ENCODE data around the gene WNK1. TPM values are rescaled to one million over a fixed set of nuclear protein-coding genes. Genes with fewer than 3 reads are reported as not detected.

The WNK1 gene
- total RNA-seq, 1 donor from 2014 or later: 160 TPM

GRCh38 chr12:913919-914698, 161.7 kb downstream of the WNK1 start:
- Mint-ChIP-seq H3K27me3 (ENCODE audit: unreplicated experiment) (peaks cover 3% of the 10 kb centered on the region), H3K4me3 (ENCODE audit: unreplicated experiment) (peak overlapping the region; percentile 72), H3K27ac (ENCODE audit: unreplicated experiment) (peak overlapping the region; percentile 90), H3K9me3 (ENCODE audit: unreplicated experiment) (no peaks in the 10 kb centered on the region), H3K36me3 (ENCODE audit: low read depth, unreplicated experiment) (peaks cover 48% of the 10 kb centered on the region), H3K4me1 (ENCODE audit: unreplicated experiment) (peaks cover 64% of the 10 kb centered on the region)
- no peak for TF ChIP-seq CTCF (IDR thresholded peaks at IDR 0.05; ENCODE audit: unreplicated experiment)
- DNase-seq (ENCODE audit: low spot score): no peak

- DNase-seq (ENCODE audit: low spot score): peak; percentile 11
- Mint-ChIP-seq H3K36me3 (ENCODE audit: low read depth, unreplicated experiment) (peaks cover 43% of the 10 kb centered on the region), H3K27me3 (ENCODE audit: unreplicated experiment) (peaks cover 3% of the 10 kb centered on the region), H3K9me3 (ENCODE audit: unreplicated experiment) (no peaks in the 10 kb centered on the region), H3K4me3 (ENCODE audit: unreplicated experiment) (no peak overlapping the region), H3K27ac (ENCODE audit: unreplicated experiment) (peak overlapping the region; percentile 90), H3K4me1 (ENCODE audit: unreplicated experiment) (peaks cover 54% of the 10 kb centered on the region)
- TF ChIP-seq CTCF (IDR thresholded peaks at IDR 0.05; ENCODE audit: unreplicated experiment): no peak
Measured at GRCh38 chr12:915090-915489, 162.7 kb downstream of the WNK1 start.

- Mint-ChIP-seq H3K36me3 (ENCODE audit: low read depth, unreplicated experiment) (peaks cover 43% of the 10 kb centered on the region), H3K4me1 (ENCODE audit: unreplicated experiment) (peaks cover 45% of the 10 kb centered on the region), H3K27me3 (ENCODE audit: unreplicated experiment) (peaks cover 3% of the 10 kb centered on the region), H3K9me3 (ENCODE audit: unreplicated experiment) (no peaks in the 10 kb centered on the region), H3K4me3 (ENCODE audit: unreplicated experiment) (peak overlapping the region; percentile 51), H3K27ac (ENCODE audit: unreplicated experiment) (peak overlapping the region; percentile 70)
- DNase-seq (ENCODE audit: low spot score): no peak
- TF ChIP-seq CTCF (IDR thresholded peaks at IDR 0.05; ENCODE audit: unreplicated experiment): no peak
Measured at GRCh38 chr12:916240-916639, 163.9 kb downstream of the WNK1 start.

- peaks cover 43% of the 10 kb centered on the region for H3K36me3 Mint-ChIP-seq (ENCODE audit: low read depth, unreplicated experiment)
- H3K9me3 Mint-ChIP-seq (ENCODE audit: unreplicated experiment): no peaks in the 10 kb centered on the region
- H3K4me3 Mint-ChIP-seq (ENCODE audit: unreplicated experiment): peak overlapping the region; percentile 10
- no peak for DNase-seq (ENCODE audit: low spot score)
- H3K27ac Mint-ChIP-seq (ENCODE audit: unreplicated experiment): peak overlapping the region; percentile 44
- no peak for TF ChIP-seq CTCF (IDR thresholded peaks at IDR 0.05; ENCODE audit: unreplicated experiment)
- H3K27me3 Mint-ChIP-seq (ENCODE audit: unreplicated experiment): peaks cover 5% of the 10 kb centered on the region
- peaks cover 39% of the 10 kb centered on the region for H3K4me1 Mint-ChIP-seq (ENCODE audit: unreplicated experiment)
Measured at GRCh38 chr12:916712-917445, 164.5 kb downstream of the WNK1 start.

- Mint-ChIP-seq H3K9me3 (ENCODE audit: unreplicated experiment) (no peaks in the 10 kb centered on the region), H3K27ac (ENCODE audit: unreplicated experiment) (no peak overlapping the region), H3K27me3 (ENCODE audit: unreplicated experiment) (peaks cover 5% of the 10 kb centered on the region), H3K4me1 (ENCODE audit: unreplicated experiment) (peaks cover 10% of the 10 kb centered on the region), H3K4me3 (ENCODE audit: unreplicated experiment) (no peak overlapping the region), H3K36me3 (ENCODE audit: low read depth, unreplicated experiment) (peaks cover 38% of the 10 kb centered on the region)
- no peak for DNase-seq (ENCODE audit: low spot score)
- no peak for TF ChIP-seq CTCF (IDR thresholded peaks at IDR 0.05; ENCODE audit: unreplicated experiment)
Measured at GRCh38 chr12:920676-921075, 168.3 kb downstream of the WNK1 start.

Measured in endothelial cell (in vitro differentiated cells).